ENCODE measurements around the gene CSNK2A2. TPM values are rescaled to one million over a fixed set of nuclear protein-coding genes. Genes with fewer than 3 reads are reported as not detected.

CSNK2A2 gene
- total RNA-seq, 1 donor from 2014 or later, result 77.9 TPM

DNA sequence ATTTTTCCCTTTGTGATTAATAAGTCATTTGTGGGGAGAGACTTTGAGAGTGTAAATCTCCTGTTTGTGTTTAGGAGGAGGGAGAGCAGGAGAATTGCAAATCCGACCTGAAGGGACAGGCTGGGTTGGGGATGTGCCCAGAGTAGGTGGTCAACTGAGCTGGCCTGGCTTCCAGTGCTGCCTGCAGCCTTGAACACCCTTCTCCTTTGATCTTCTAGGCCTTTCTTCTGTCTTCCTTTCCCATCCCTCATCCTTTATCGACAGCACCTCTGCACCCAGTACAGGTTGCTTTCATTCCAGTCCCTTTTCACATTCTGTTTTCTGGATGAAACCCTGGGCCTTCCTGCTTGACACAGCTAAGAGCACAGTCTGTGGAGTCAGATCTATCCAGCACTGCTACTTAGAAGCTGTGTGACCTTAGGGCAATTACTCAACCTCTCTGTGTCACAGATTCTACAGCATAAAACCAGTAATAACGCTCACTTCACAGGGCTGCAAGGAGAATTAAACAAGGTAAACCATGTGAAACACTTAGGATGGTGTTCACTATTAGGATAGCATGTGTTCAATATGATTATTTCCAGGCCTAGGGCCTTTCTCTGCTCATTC, 1.0 kb upstream of the CSNK2A2 start:
- DNase-seq (ENCODE audit: extremely low spot score, unreplicated experiment), result no peak
- Mint-ChIP-seq H3K27me3 (ENCODE audit: unreplicated experiment) (peaks cover 32% of the 10 kb centered on the region), H3K9me3 (ENCODE audit: unreplicated experiment) (no peaks in the 10 kb centered on the region), H3K4me1 (ENCODE audit: unreplicated experiment) (peaks cover 23% of the 10 kb centered on the region), H3K4me3 (ENCODE audit: unreplicated experiment) (peak overlapping the region; percentile 74), H3K36me3 (ENCODE audit: unreplicated experiment) (peaks cover 16% of the 10 kb centered on the region), H3K27ac (ENCODE audit: unreplicated experiment) (no peak overlapping the region)
- TF ChIP-seq, protein P1, sequence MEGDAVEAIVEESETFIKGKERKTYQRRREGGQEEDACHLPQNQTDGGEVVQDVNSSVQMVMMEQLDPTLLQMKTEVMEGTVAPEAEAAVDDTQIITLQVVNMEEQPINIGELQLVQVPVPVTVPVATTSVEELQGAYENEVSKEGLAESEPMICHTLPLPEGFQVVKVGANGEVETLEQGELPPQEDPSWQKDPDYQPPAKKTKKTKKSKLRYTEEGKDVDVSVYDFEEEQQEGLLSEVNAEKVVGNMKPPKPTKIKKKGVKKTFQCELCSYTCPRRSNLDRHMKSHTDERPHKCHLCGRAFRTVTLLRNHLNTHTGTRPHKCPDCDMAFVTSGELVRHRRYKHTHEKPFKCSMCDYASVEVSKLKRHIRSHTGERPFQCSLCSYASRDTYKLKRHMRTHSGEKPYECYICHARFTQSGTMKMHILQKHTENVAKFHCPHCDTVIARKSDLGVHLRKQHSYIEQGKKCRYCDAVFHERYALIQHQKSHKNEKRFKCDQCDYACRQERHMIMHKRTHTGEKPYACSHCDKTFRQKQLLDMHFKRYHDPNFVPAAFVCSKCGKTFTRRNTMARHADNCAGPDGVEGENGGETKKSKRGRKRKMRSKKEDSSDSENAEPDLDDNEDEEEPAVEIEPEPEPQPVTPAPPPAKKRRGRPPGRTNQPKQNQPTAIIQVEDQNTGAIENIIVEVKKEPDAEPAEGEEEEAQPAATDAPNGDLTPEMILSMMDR (IDR thresholded peaks at IDR 0.05), result no peak

DNA sequence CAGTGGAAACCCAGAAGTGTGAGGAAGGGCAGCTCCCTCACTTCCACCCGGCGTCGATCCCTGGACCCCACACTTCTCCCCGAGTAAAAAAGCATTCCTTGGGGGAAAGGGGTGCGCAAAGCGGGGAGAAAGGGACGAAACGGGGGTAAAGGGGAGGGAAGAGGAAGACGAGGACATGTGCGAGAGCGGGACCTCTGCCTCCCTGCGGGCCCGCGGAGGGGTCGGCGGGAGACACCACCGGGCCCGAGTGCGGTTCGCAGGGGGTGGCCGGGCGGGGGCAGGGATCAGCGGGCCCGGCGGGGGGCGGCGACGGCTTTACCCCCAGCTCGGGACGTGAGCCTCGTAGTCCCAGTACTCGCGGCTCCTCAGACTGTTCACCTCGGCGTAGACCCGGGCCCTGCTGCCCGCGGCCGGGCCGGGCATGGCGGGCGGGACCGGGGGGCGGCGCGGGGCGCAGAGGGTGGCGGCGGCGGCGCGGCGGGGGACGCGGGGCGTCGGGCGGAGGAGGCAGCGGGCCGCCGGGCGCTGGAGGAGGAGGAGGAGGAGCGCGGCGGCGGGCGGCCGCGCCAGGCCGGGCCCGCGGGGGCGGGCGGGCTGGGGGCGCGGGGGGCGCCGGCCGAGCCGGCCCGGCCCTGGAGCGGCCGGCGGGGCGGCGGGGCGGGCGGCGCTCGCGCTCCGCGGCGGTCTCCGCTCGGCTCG, 443 bp downstream of the CSNK2A2 start:
- Mint-ChIP-seq H3K27me3 (ENCODE audit: unreplicated experiment) (peaks cover 24% of the 10 kb centered on the region), H3K27ac (ENCODE audit: unreplicated experiment) (peak overlapping the region; percentile 81), H3K4me1 (ENCODE audit: unreplicated experiment) (peaks cover 23% of the 10 kb centered on the region), H3K9me3 (ENCODE audit: unreplicated experiment) (no peaks in the 10 kb centered on the region), H3K36me3 (ENCODE audit: unreplicated experiment) (peaks cover 29% of the 10 kb centered on the region), H3K4me3 (ENCODE audit: unreplicated experiment) (peak overlapping the region; percentile 84)
- TF ChIP-seq, protein P1 (IDR thresholded peaks at IDR 0.05), result no peak
- DNase-seq (ENCODE audit: extremely low spot score, unreplicated experiment), result no peak

- Mint-ChIP-seq H3K4me3 (ENCODE audit: unreplicated experiment) (peak overlapping the region; percentile 84), H3K4me1 (ENCODE audit: unreplicated experiment) (peaks cover 23% of the 10 kb centered on the region), H3K27me3 (ENCODE audit: unreplicated experiment) (peaks cover 18% of the 10 kb centered on the region), H3K9me3 (ENCODE audit: unreplicated experiment) (no peaks in the 10 kb centered on the region), H3K27ac (ENCODE audit: unreplicated experiment) (peak overlapping the region; percentile 81), H3K36me3 (ENCODE audit: unreplicated experiment) (peaks cover 34% of the 10 kb centered on the region)
- TF ChIP-seq, protein P1 (IDR thresholded peaks at IDR 0.05), result no peak
- DNase-seq (ENCODE audit: extremely low spot score, unreplicated experiment), result no peak
These were observed 1.0 kb downstream of the CSNK2A2 start for GRCh38 chr16:58196898-58197313.

DNA sequence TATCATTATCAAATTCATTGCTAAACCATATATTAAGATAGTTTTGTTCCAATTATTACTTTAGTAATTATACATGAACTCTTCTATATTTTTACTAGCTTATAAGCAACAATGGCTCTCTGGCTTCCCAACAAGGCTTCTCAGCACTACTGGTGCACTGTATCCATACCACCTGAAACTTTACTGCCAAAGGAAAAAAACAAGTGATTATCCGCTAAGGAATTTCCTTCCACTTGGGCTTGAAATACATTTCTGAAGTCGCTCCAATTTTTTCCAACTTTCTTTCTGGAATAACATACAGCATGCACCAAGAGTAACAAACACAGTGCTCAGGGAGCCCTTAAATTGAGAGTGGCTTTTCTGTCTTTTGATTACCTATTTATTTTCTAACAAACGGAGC, 2.1 kb downstream of the CSNK2A2 start:
- no peaks in the 10 kb centered on the region for H3K9me3 Mint-ChIP-seq (ENCODE audit: unreplicated experiment)
- H3K27ac Mint-ChIP-seq (ENCODE audit: unreplicated experiment), result no peak overlapping the region
- DNase-seq (ENCODE audit: extremely low spot score, unreplicated experiment), result no peak
- H3K4me1 Mint-ChIP-seq (ENCODE audit: unreplicated experiment), result peaks cover 23% of the 10 kb centered on the region
- peak overlapping the region; percentile 84 for H3K4me3 Mint-ChIP-seq (ENCODE audit: unreplicated experiment)
- H3K36me3 Mint-ChIP-seq (ENCODE audit: unreplicated experiment), result peaks cover 41% of the 10 kb centered on the region
- TF ChIP-seq, protein P1 (IDR thresholded peaks at IDR 0.05), result no peak
- peaks cover 13% of the 10 kb centered on the region for H3K27me3 Mint-ChIP-seq (ENCODE audit: unreplicated experiment)

DNA sequence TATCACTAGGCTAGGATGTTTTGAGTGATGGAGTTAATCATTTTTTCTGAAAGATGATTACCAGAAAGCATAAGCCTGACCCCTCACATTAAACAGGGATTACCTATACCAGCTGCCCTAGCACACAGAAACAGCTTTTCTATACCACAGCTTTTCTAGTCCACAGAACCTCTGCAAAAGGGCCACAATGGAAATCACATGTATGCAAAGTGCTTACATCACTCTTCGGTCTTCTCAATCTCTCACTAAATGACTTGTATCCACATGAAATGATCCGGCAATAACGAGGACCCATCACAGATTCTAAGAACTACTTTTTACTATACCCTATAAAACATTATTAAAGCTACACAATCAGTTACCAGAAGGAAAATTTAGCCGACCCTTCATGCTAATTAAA, 2.6 kb downstream of the CSNK2A2 start:
- peaks cover 11% of the 10 kb centered on the region for H3K27me3 Mint-ChIP-seq (ENCODE audit: unreplicated experiment)
- TF ChIP-seq, protein P1 (IDR thresholded peaks at IDR 0.05), result no peak
- DNase-seq (ENCODE audit: extremely low spot score, unreplicated experiment), result no peak
- no peaks in the 10 kb centered on the region for H3K9me3 Mint-ChIP-seq (ENCODE audit: unreplicated experiment)
- H3K27ac Mint-ChIP-seq (ENCODE audit: unreplicated experiment), result no peak overlapping the region
- H3K36me3 Mint-ChIP-seq (ENCODE audit: unreplicated experiment), result peaks cover 45% of the 10 kb centered on the region
- H3K4me3 Mint-ChIP-seq (ENCODE audit: unreplicated experiment), result no peak overlapping the region
- peaks cover 23% of the 10 kb centered on the region for H3K4me1 Mint-ChIP-seq (ENCODE audit: unreplicated experiment)

All from osteocyte (in vitro differentiated cells).